Dermis microvascular lymphatic vessel endothelial cell (primary cell): ENCODE results near the gene ATP5F1A. TPM values are rescaled to one million over a fixed set of nuclear protein-coding genes. Genes with fewer than 3 reads are reported as not detected.

Experiments
- DNase-seq, 2 donors: peaks; one replicate each; pipeline versions ENCODE4 v3.0.0 to v3.0.0-alpha.2; 2010; ENCODE audit warnings: low read depth in 2 of 2
- total RNA-seq: library from RNA; depleted of rRNA; stranded (reverse); fragments of >200 nt; gene quantifications from 2 replicates; pipeline ENCODE4 v1.2.1, GENCODE V29; 2014

The ATP5F1A gene
- total RNA-seq, 1 donor from 2014 or later: 734 TPM

- peak; percentile 47 to 61 for DNase-seq
Measured at GRCh38 chr18:46073474-46074331, 24.4 kb downstream of the ATP5F1A start.

- no peak for DNase-seq
Measured at GRCh38 chr18:46072959-46073358, 25.1 kb downstream of the ATP5F1A start.

- DNase-seq: no peak
Measured at GRCh38 chr18:46072376-46072867, 25.7 kb downstream of the ATP5F1A start.

- peak in 1 of 2 donors; percentile 53 for DNase-seq
Measured at GRCh38 chr18:46071653-46072375, 26.3 kb downstream of the ATP5F1A start, which contains the start of gene PSTPIP2. Gene PSTPIP2 (minus strand): TSS chr18:46072260. CDS start chr18:46072188, 72 bp downstream.

- no peak for DNase-seq
Measured at GRCh38 chr18:46070815-46071652, 27.1 kb downstream of the ATP5F1A start.

- DNase-seq: no peak
Measured at GRCh38 chr18:46070232-46070631, 27.9 kb downstream of the ATP5F1A start.

GRCh38 chr18:46069524-46069923 is 28.6 kb downstream of the ATP5F1A start:
- DNase-seq: no peak

- no peak for DNase-seq
Measured at GRCh38 chr18:46068763-46069162, 29.3 kb downstream of the ATP5F1A start.

GRCh38 chr18:46067438-46068007 is 30.6 kb downstream of the ATP5F1A start:
- peak; percentile 6 to 25 for DNase-seq

- DNase-seq: no peak
Measured at GRCh38 chr18:46062781-46063180, 35.3 kb downstream of the ATP5F1A start.

GRCh38 chr18:46061796-46062195 is 36.3 kb downstream of the ATP5F1A start:
- DNase-seq: no peak

GRCh38 chr18:46061387-46061786 is 36.7 kb downstream of the ATP5F1A start:
- DNase-seq: no peak

GRCh38 chr18:46060359-46060841 is 37.7 kb downstream of the ATP5F1A start:
- no peak for DNase-seq

GRCh38 chr18:46055838-46056230 is 42.3 kb downstream of the ATP5F1A start:
- DNase-seq: no peak

- no peak for DNase-seq
Measured at GRCh38 chr18:46054956-46055837, 42.9 kb downstream of the ATP5F1A start.

- no peak for DNase-seq
Measured at GRCh38 chr18:46053368-46054095, 44.6 kb downstream of the ATP5F1A start.

GRCh38 chr18:46051731-46052461 is 46.2 kb downstream of the ATP5F1A start:
- DNase-seq: no peak

- no peak for DNase-seq
Measured at GRCh38 chr18:46050268-46050667, 47.8 kb downstream of the ATP5F1A start.

GRCh38 chr18:46048641-46049040 is 49.5 kb downstream of the ATP5F1A start:
- no peak for DNase-seq
